ENCODE data around the gene MFSD11. TPM values are rescaled to one million over a fixed set of nuclear protein-coding genes. Genes with fewer than 3 reads are reported as not detected.
"Not testable (repeated sequence)": the region's sequence is repeated elsewhere in the genome, so short reads cannot be mapped to it uniquely, and the experiment has no call there.

The MFSD11 gene
- total RNA-seq, 1 donor from 2014 or later, result 13.4 TPM

GRCh38 chr17:76742958-76743357 lies 5.0 kb downstream of the MFSD11 start:
- ATAC-seq, result no peak
- no peak for DNase-seq (ENCODE audit: low spot score)

- DNase-seq (ENCODE audit: low spot score) (no peak), ATAC-seq (no peak)
Measured at GRCh38 chr17:76744747-76745146, 6.8 kb downstream of the MFSD11 start.

DNA sequence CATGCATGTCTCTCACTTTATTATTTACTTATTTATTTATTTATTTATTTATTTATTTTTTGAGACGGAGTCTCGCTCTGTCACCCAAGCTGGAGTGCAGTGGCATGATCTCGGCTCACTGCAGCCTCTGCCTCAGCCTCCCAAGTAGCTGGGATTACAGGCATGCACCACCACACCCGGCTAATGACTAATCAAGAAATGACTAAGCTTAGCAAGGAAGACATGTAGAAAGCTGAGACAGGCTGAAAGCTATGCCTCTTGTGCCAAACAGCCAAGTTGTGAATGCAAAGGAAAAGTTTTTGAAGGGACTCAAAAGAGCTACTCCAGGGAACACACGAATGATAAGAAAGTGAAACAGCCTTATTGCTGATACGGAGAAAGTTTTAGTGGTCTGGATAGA lies 7.9 kb downstream of the MFSD11 start:
- not testable (repeated sequence) for ATAC-seq; DNase-seq (ENCODE audit: low spot score)

- ATAC-seq, result no peak
- DNase-seq (ENCODE audit: low spot score), result no peak
Measured at GRCh38 chr17:76747716-76748363, 9.9 kb downstream of the MFSD11 start.

DNA sequence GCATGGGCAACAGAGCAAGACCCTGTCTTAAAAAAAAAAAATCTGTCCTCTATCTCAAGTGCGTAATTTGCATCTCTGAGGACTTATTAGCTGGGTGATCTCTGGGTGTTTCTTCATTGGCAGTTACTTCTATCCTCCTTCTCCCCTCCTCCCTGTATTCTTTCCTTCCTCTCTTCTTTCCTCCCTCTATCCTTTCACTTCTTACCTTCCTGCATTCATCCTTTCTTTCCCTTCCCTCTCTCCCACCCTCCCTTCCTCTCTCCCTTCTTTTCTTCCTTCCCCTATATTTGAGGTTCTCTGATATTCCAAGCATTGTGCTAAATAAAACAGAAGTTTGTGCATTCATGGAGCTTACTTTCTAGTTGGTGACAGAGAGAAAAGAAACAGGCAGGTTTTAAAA lies 10.7 kb downstream of the MFSD11 start:
- DNase-seq (ENCODE audit: low spot score), result no peak
- no peak for ATAC-seq

DNA sequence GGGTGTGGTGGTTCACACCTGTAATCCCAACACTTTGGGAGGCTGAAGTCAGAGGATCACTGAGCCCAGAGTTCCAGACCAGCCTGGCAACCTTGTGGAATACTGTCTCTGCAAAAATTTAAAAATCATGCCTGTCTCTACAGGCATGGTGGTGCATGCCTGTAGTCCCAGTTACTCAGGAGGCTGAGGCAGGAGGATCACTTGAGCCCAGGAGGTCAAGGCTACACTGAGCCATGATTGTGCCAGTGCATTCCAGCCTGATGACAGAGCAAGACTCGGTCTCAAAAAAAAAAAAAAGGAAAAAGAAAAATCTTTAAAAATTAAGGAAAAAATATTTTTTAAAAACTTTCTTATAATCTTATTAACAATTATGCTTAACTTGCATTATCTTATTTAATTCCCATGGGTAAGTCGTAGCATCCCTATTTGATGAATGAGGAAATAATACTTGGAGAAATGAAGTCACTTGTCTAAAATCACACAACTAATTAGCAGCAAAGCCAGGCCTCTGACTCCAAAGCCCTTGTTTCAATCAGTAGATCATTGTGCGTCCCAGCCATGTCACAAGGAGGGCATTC lies 13.6 kb downstream of the MFSD11 start:
- no peak for ATAC-seq
- DNase-seq (ENCODE audit: low spot score), result no peak

DNA sequence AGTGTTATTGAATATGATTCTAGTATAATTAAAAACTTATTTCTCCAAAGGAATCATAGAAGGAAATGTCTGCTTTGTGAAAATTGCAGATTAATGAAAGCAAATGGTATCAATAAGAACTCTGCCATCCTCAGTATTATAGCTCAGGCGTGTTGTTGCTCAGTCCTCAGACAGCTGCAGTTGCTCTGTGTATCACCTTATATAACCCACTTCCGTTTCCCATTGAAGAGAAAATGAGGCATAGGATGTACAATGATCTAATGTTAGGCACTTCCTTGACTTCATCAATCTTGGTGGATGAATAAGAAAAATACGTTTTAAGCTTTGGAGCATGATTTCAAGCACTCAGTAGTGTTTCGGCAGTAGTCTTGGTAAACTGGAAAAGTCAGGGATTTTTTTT lies 14.1 kb downstream of the MFSD11 start:
- no peak for ATAC-seq

GRCh38 chr17:76753061-76753961 lies 15.4 kb downstream of the MFSD11 start:
- ATAC-seq (no peak), DNase-seq (ENCODE audit: low spot score) (no peak)

More for the DNA sequence above, 14.1 kb downstream of the MFSD11 start:
- no peak for DNase-seq (ENCODE audit: low spot score)

DNA sequence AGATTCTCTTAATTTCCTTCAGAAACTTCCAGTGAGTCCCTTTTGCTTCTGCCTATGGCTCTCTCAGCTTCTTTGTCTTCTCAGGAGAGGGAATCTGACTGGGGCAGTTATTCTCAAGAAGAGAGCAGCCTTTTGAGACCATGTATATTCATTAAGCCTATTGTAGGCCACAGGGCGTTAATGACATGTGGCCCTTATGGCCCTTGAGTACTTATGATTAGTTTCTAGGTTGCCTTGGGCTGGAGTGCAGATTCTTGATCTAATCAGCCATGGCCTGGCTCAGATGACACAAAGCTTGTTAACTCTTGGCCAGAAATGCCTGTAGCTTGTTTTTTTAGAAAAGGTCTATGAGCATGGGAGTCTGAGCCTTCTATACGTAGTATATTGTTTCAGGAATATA lies 17.4 kb downstream of the MFSD11 start:
- no peak for ATAC-seq
- no peak for DNase-seq (ENCODE audit: low spot score)

- no peak for DNase-seq (ENCODE audit: low spot score)
- no peak for ATAC-seq
Measured at GRCh38 chr17:76757256-76757655, 19.3 kb downstream of the MFSD11 start.

DNA sequence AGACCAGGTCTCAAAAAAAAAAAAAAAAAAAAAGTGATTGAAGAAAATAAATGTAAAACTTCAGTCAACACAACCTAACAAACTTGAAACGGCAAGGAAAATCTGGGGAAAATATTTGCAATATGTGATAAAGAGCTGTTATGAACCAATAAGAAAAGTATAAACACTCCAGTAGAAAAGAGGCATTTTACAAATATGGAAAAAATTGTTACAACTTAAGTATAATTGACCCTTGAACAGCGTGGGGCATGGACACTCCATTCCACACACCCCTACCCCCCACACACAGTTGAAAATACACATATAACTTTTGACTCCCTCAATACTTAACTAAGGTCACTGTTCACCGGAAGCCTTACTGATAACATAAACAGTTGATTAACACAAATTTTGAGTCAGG lies 20.7 kb downstream of the MFSD11 start:
- ATAC-seq, result no peak
- no peak for DNase-seq (ENCODE audit: low spot score)

DNA sequence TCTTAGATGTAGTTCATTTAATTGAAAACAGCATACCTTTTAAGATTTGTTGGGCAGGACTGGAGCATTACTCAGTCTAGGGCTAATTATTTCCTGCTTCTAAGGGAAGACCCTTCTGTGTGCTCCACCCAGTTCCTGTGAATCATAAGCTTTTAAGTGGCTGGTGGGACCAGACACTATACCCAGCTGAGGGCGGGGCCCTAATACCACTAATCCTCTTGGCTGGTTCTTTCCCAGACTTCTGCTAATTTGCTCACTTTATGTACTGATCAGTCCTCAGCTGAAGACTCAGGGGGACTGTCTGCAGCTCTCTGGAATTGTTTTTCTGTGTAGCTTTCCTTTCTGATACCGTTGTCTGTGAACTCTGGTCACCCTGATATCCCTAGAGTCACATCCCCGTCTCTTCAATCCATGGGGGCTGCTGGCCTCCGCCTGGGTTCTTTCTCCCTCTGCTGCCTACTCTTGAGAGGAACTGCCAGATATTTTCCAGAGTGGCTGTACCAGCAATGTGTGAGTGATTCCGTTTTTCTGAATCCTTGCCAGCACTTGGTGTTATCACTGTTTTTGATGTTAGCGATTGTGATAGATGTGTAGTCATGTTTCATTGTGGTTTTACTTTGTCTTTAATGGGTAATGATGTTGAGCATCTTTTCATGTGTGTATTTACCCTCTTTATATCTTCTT lies 35.1 kb downstream of the MFSD11 start:
- ATAC-seq (no peak), DNase-seq (ENCODE audit: low spot score) (no peak)

GRCh38 chr17:76775021-76775600 lies 37.2 kb downstream of the MFSD11 start:
- ATAC-seq, result no peak
- no peak for DNase-seq (ENCODE audit: low spot score)

DNA sequence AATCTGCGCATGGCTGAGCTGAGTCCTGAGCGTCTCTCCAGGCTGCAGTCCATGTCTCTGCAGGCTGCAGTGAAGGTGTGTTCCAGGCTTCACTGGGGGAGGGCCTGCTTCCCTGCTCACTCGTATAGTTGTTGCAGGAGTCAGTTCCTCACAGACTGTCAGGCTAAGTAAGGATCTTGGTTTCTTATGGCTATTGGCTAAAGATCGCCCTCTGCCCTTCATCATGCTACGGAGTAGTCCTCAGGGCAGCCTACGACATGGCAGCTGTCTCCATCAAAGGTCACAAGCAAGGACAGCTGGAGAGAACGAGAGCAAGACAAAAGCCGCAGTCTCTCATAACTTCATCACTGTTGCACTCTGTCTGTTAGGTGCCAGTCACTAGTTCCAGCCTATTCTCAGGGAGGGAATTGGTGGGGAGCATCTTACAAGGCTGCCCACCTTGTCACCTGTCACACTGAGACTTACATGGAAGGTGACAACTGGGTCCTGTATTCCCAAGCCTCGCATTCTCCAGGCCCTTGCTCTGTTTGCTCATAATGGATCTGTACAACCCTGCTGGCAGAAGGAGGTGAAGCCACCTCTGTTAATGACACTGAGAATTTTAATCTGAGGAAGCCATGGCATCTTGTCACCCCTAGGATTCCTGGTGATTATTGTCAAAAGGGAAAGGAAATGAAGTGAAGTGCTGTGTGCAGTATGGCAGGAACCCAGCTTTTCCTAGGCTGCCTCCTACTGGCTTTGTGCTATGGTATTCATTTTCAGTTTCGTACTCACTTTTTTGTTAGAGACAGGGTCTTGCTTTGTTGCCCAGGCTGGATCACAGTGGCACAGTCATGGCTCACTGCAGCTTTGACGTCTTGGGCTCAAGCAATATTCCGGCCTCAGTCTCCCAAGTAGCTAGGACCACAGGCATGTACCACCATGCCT lies 43.4 kb downstream of the MFSD11 start:
- no peak for ATAC-seq
- no peak for DNase-seq (ENCODE audit: low spot score)

DNA sequence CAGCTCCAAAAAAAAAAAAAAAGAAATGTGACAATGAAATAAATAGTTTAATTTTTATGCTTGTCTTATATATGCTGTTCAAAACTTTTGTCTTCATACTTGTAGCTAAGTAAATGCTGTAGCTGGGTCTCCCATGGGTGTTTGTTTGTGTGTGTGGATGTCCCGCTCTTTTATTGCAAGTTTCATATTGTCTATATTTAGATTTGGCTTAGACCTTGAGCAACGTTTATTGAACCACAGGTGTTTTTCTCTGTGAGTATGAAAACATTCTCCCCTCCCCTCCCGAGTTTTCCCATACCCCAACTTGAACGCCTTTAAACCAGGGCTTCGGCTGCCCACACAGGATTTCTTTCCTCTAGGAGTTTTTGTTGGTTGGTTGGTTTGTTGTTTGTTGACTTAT lies 45.2 kb downstream of the MFSD11 start:
- ATAC-seq (no peak), DNase-seq (ENCODE audit: low spot score) (no peak)

DNA sequence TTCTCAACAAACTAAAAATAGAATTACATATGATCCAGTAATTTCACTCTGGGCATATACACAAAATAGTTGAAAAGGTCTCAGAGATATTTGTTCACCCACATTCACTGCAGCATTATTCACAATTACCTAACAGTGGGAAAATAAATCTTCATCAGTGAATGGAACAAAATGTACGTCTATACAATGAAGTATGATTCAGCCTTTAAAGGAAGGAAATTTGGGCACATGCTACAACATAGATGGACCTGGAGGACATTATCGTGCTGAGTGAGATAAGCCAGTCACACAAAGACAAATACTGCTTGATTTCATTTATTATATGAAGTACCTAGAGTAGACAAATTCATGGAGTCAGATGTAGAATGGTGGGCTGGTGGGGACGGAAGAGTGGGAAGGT lies 47.0 kb downstream of the MFSD11 start:
- DNase-seq (ENCODE audit: low spot score), result no peak
- ATAC-seq, result no peak

GRCh38 chr17:76787866-76788265 lies 49.9 kb downstream of the MFSD11 start:
- DNase-seq (ENCODE audit: low spot score); ATAC-seq: not testable (repeated sequence)

- DNase-seq (ENCODE audit: low spot score) (no peak), ATAC-seq (no peak)
Measured at GRCh38 chr17:76789235-76789788, 51.4 kb downstream of the MFSD11 start.
